K562 (cell line): ENCODE data around the gene CORT. TPM values are rescaled to one million over a fixed set of nuclear protein-coding genes. Genes with fewer than 3 reads are reported as not detected.

Experiments
- ATF1 ChIP-seq, 2 experiments: fragments of 450-650 bp in 1 of 2; IDR thresholded peaks; 2 replicates each; pipeline ENCODE4 v1.6.1; 2016; ENCODE audit warnings: missing compliant biosample characterization in 1 of 2, missing genetic modification characterization in 1 of 2
- BRD4 ChIP-seq: fragments of 200-600 bp; sonication (generic); IDR thresholded peaks from 2 replicates; pipeline ENCODE4 v1.6.1; 2017; ENCODE audit warnings: inconsistent platforms
- CHD7 ChIP-seq: fragments of 200-600 bp; sonication (generic); IDR thresholded peaks from one replicate; pipeline ENCODE4 v1.6.1; 2012; ENCODE audit warnings: mild to moderate bottlenecking, low read depth, low read length, inconsistent platforms
- CREB3L1 ChIP-seq: fragments of 450-650 bp; IDR thresholded peaks from 2 replicates; pipeline ENCODE4 v1.6.1; 2014; ENCODE audit warnings: low read depth, mild to moderate bottlenecking, moderate library complexity, borderline replicate concordance
- CSDE1 ChIP-seq, 2 experiments: fragments of 450-650 bp; IDR thresholded peaks; 2 replicates each; pipeline ENCODE4 v1.6.1; 2016; ENCODE audit warnings: mild to moderate bottlenecking in 1 of 2
- E2F5 ChIP-seq: sonication (generic); formaldehyde crosslinking; IDR thresholded peaks from 2 replicates; pipeline ENCODE4 v1.8.0; 2022; ENCODE audit warnings: mild to moderate bottlenecking, missing genetic modification reagents
- EP400 ChIP-seq: fragments of 450-650 bp; IDR thresholded peaks from 2 replicates; pipeline ENCODE4 v1.6.1; 2017; ENCODE audit warnings: antibody characterized with exemption, mild to moderate bottlenecking, moderate library complexity
- PPARD ChIP-seq: fragments of 250-450 bp; sonication (Bioruptor Pico); IDR thresholded peaks from 2 replicates; pipeline ENCODE4 v1.8.0; 2022; ENCODE audit warnings: inconsistent platforms, mild to moderate bottlenecking, moderate library complexity
- SNRNP70 ChIP-seq: fragments of 200-400 bp; formaldehyde crosslinking; optimal IDR thresholded peaks from 2 replicates; pipeline ENCODE3; 2017; ENCODE audit warnings: low read depth, low read length
- U2AF2 ChIP-seq: fragments of 200-400 bp; formaldehyde crosslinking; optimal IDR thresholded peaks from 2 replicates; pipeline ENCODE3; 2017; ENCODE audit warnings: low read depth, mild to moderate bottlenecking, low read length
- ZBED1 ChIP-seq: IDR thresholded peaks from 2 replicates; pipeline ENCODE4 v1.6.1; 2014
- ZFP30 ChIP-seq: fragments of 250-450 bp; sonication (Bioruptor Pico); IDR thresholded peaks from 2 replicates; pipeline ENCODE4 v1.8.0; 2022; ENCODE audit warnings: moderate library complexity, mild to moderate bottlenecking, inconsistent platforms, borderline replicate concordance
- polyA plus RNA-seq, 8 experiments: library from polyadenylated mRNA; depleted of rRNA in 4 of 8; stranded (reverse) in 5 of 8; unstranded in 3 of 8; fragments of >200 nt; fragmentation: Nextera tagmentation in 2 of 8; fragmentation: Illumina TruSeq in 1 of 8; extraction: Ambion mirVana in 2 of 8; extraction: Trizol in 1 of 8; gene quantifications; 2 replicates each; pipeline versions ENCODE4 v1.2.1 to v1.2.3, GENCODE V29; 2011 to 2014; ENCODE audit warnings: inconsistent platforms in 1 of 8, missing spikeins in 1 of 8
- total RNA-seq, 7 experiments: library from RNA; depleted of rRNA in 6 of 7; stranded (reverse); fragments of >200 nt in 6 of 7; fragmentation: Illumina TruSeq in 2 of 7; extraction: Trizol in 2 of 7; gene quantifications; 2 replicates each; pipeline versions ENCODE4 v1.2.1 to v1.2.3, GENCODE V29; 2011 to 2021; ENCODE audit warnings: low replicate concordance in 1 of 7

The CORT gene
- total and polyA plus RNA-seq, 9 of the 15 experiments (the other 6 are each of a cell fraction or from before 2014, with no cell fraction given), result 0.08 to 0.54 (median 0.13) TPM; not detected in 5

GRCh38 chr1:10474613-10475507 lies 25.0 kb downstream of the CORT start, which contains the start of gene PEX14 (continued):
- TF ChIP-seq CHD7, result no peak
- no peak for TF ChIP-seq CSDE1 (IDR thresholded peaks at IDR 0.05)
- no peak for TF ChIP-seq SNRNP70
- no peak for TF ChIP-seq CREB3L1
- peak; percentile 70 for TF ChIP-seq EP400
- TF ChIP-seq PPARD, result no peak
- TF ChIP-seq ATF1 (CRISPR knock-in tag; IDR thresholded peaks at IDR 0.05), result no peak
- TF ChIP-seq ATF1 (tag; IDR thresholded peaks at IDR 0.05), result no peak
- no peak for TF ChIP-seq ZFP30 (CRISPR knock-in tag)
- TF ChIP-seq BRD4, result no peak
- no peak for TF ChIP-seq ZBED1
- TF ChIP-seq E2F5, result no peak
- no peak for TF ChIP-seq U2AF2
